ENCODE results near the gene CTIF. TPM values are rescaled to one million over a fixed set of nuclear protein-coding genes. Genes with fewer than 3 reads are reported as not detected.

Gene CTIF
- total and polyA plus RNA-seq, 2 donors (not counting 1 experiment from before 2014, with no cell fraction given) = 27.2 to 28.1 TPM

- Histone ChIP-seq H3K36me3 (ENCODE audit: control insufficient read depth, insufficient read depth, low read length) (no peaks in the 10 kb centered on the region), H2AFZ (ENCODE audit: low read length) (no peak overlapping the region), H3K27ac (ENCODE audit: insufficient read depth, low read length) (no peak overlapping the region), H3K9me3 (ENCODE audit: control insufficient read depth, insufficient read depth, low read depth, low read length) (no peaks in the 10 kb centered on the region), H3K79me2 (ENCODE audit: control insufficient read depth, insufficient read depth, low read length) (no peaks in the 10 kb centered on the region), H3K27me3 (ENCODE audit: control insufficient read depth, insufficient read depth, low read length) (no peaks in the 10 kb centered on the region), H3K9ac (ENCODE audit: insufficient read depth, low read length) (no peak overlapping the region), H3K4me2 (ENCODE audit: extremely low read depth, insufficient read depth, low read length) (no peak overlapping the region), H4K20me1 (ENCODE audit: control insufficient read depth, extremely low read depth, insufficient read depth, low read length) (no peaks in the 10 kb centered on the region), H3K4me1 (ENCODE audit: control insufficient read depth, extremely low read depth, insufficient read depth, low read length) (peaks cover 18% of the 10 kb centered on the region), H3K4me3 (replicated peaks in 1 of 4; ENCODE audit: control extremely low read depth in 1 of 4, insufficient read depth in 1 of 4, low read depth in 3 of 4, low read length in 4 of 4) (no peak overlapping the region)
- DNase-seq (ENCODE audit: low read depth in 2 of 2) = no peak
- TF ChIP-seq, protein P1, sequence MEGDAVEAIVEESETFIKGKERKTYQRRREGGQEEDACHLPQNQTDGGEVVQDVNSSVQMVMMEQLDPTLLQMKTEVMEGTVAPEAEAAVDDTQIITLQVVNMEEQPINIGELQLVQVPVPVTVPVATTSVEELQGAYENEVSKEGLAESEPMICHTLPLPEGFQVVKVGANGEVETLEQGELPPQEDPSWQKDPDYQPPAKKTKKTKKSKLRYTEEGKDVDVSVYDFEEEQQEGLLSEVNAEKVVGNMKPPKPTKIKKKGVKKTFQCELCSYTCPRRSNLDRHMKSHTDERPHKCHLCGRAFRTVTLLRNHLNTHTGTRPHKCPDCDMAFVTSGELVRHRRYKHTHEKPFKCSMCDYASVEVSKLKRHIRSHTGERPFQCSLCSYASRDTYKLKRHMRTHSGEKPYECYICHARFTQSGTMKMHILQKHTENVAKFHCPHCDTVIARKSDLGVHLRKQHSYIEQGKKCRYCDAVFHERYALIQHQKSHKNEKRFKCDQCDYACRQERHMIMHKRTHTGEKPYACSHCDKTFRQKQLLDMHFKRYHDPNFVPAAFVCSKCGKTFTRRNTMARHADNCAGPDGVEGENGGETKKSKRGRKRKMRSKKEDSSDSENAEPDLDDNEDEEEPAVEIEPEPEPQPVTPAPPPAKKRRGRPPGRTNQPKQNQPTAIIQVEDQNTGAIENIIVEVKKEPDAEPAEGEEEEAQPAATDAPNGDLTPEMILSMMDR (conservative IDR thresholded peaks at IDR 0.05 in 1 of 2, IDR thresholded peaks at IDR 0.05 in 1 of 2; ENCODE audit: low read depth in 1 of 2, low read length in 2 of 2) = no peak
- no peak for TF ChIP-seq EZH2 (IDR thresholded peaks at IDR 0.05; ENCODE audit: low read length, missing control alignments)
Measured at GRCh38 chr18:48904847-48905394, 366.1 kb downstream of the CTIF start.

- Histone ChIP-seq H3K4me1 (ENCODE audit: control insufficient read depth, extremely low read depth, insufficient read depth, low read length) (peaks cover 18% of the 10 kb centered on the region), H3K9me3 (ENCODE audit: control insufficient read depth, insufficient read depth, low read depth, low read length) (no peaks in the 10 kb centered on the region), H3K9ac (ENCODE audit: insufficient read depth, low read length) (no peak overlapping the region), H4K20me1 (ENCODE audit: control insufficient read depth, extremely low read depth, insufficient read depth, low read length) (no peaks in the 10 kb centered on the region), H3K36me3 (ENCODE audit: control insufficient read depth, insufficient read depth, low read length) (no peaks in the 10 kb centered on the region), H3K79me2 (ENCODE audit: control insufficient read depth, insufficient read depth, low read length) (no peaks in the 10 kb centered on the region), H3K4me3 (replicated peaks in 1 of 4; ENCODE audit: control extremely low read depth in 1 of 4, insufficient read depth in 1 of 4, low read depth in 3 of 4, low read length in 4 of 4) (no peak overlapping the region), H3K27me3 (ENCODE audit: control insufficient read depth, insufficient read depth, low read length) (no peaks in the 10 kb centered on the region), H3K4me2 (ENCODE audit: extremely low read depth, insufficient read depth, low read length) (no peak overlapping the region), H2AFZ (ENCODE audit: low read length) (no peak overlapping the region), H3K27ac (ENCODE audit: insufficient read depth, low read length) (no peak overlapping the region)
- TF ChIP-seq EZH2 (IDR thresholded peaks at IDR 0.05; ENCODE audit: low read length, missing control alignments) = no peak
- TF ChIP-seq, protein P1 (conservative IDR thresholded peaks at IDR 0.05 in 1 of 2, IDR thresholded peaks at IDR 0.05 in 1 of 2; ENCODE audit: low read depth in 1 of 2, low read length in 2 of 2) = no peak
- no peak for DNase-seq (ENCODE audit: low read depth in 2 of 2)
Measured at GRCh38 chr18:48905513-48905912, 366.7 kb downstream of the CTIF start.

DNA sequence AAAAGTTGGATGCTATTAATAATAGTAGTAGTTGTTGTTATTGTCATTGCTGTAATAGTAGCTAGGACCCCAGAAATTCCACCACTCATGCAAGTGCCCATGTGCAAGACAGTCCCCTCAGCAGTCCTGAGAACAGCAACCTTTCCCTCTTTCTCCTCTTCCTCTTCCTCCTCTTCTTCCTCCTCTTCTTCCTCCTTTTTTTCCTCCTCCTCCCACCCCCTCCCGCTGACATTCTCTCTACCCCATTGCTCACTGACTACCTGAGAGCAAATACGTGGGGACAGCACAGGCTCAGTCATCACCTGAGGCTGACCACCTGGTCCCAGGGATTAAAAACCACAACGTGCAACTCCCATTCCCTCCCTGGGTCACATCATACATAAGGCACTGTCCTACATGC lies 370.1 kb downstream of the CTIF start:
- Histone ChIP-seq H3K27ac (ENCODE audit: insufficient read depth, low read length) (no peak overlapping the region), H3K4me2 (ENCODE audit: extremely low read depth, insufficient read depth, low read length) (no peak overlapping the region), H3K36me3 (ENCODE audit: control insufficient read depth, insufficient read depth, low read length) (no peaks in the 10 kb centered on the region), H3K9ac (ENCODE audit: insufficient read depth, low read length) (no peak overlapping the region), H3K4me1 (ENCODE audit: control insufficient read depth, extremely low read depth, insufficient read depth, low read length) (no peaks in the 10 kb centered on the region), H3K27me3 (ENCODE audit: control insufficient read depth, insufficient read depth, low read length) (no peaks in the 10 kb centered on the region), H4K20me1 (ENCODE audit: control insufficient read depth, extremely low read depth, insufficient read depth, low read length) (no peaks in the 10 kb centered on the region), H3K9me3 (ENCODE audit: control insufficient read depth, insufficient read depth, low read depth, low read length) (no peaks in the 10 kb centered on the region), H3K79me2 (ENCODE audit: control insufficient read depth, insufficient read depth, low read length) (no peaks in the 10 kb centered on the region), H2AFZ (ENCODE audit: low read length) (no peak overlapping the region), H3K4me3 (replicated peaks in 1 of 4; ENCODE audit: control extremely low read depth in 1 of 4, insufficient read depth in 1 of 4, low read depth in 3 of 4, low read length in 4 of 4) (no peak overlapping the region)
- no peak for DNase-seq (ENCODE audit: low read depth in 2 of 2)
- TF ChIP-seq, protein P1 (conservative IDR thresholded peaks at IDR 0.05 in 1 of 2, IDR thresholded peaks at IDR 0.05 in 1 of 2; ENCODE audit: low read depth in 1 of 2, low read length in 2 of 2) = no peak
- no peak for TF ChIP-seq EZH2 (IDR thresholded peaks at IDR 0.05; ENCODE audit: low read length, missing control alignments)
